Measurements from ENCODE around the gene LAD1. TPM values are rescaled to one million over a fixed set of nuclear protein-coding genes. Genes with fewer than 3 reads are reported as not detected.

The LAD1 gene
- total RNA-seq, 4 donors from 2014 or later = 175 to 303 (median 218) TPM

- H3K9me3 ChIP-seq = no peaks in the 10 kb centered on the region
- peaks cover 6% of the 10 kb centered on the region for H3K27me3 ChIP-seq
- no peak overlapping the region for H3K27ac ChIP-seq
- H3K4me1 ChIP-seq = peaks cover 5% of the 10 kb centered on the region
- H3K36me3 ChIP-seq = no peaks in the 10 kb centered on the region
- no peak overlapping the region for H3K4me3 ChIP-seq
- peak in 1 of 2 donors; percentile 6 for DNase-seq (ENCODE audit: low spot score in 2 of 2)
- 87% methylated on average over 7 of the region's 8 CpGs for WGBS
- no peak for TF ChIP-seq CTCF (IDR thresholded peaks at IDR 0.05)
- TF ChIP-seq POLR2AphosphoS5 (IDR thresholded peaks at IDR 0.05) = no peak
These were observed 35.7 kb downstream of the LAD1 start for GRCh38 chr1:201363467-201363866.

DNA sequence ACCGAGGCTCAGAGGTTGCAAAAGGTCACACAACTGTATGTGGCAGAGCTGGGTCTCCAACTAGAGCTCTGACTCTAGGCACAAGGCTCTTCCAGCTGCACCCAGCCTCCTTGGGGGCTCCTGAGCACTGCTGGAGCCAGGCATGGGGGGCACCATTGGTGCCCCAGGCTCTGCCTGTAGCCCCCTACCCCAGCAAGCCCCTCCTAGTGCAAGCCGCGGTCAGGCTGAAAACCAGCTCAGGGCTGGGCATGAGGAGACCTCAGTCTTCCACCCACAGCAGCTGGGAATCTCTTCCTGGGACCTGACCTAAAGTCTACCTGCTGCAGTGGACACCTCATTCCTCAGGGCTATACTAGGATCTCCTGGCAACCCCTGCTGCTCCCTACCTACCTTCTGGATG lies 36.2 kb downstream of the LAD1 start:
- Histone ChIP-seq H3K4me1 (peaks cover 9% of the 10 kb centered on the region), H3K27me3 (peaks cover 2% of the 10 kb centered on the region), H3K27ac (no peak overlapping the region), H3K4me3 (no peak overlapping the region), H3K9me3 (no peaks in the 10 kb centered on the region), H3K36me3 (no peaks in the 10 kb centered on the region)
- DNase-seq (ENCODE audit: low spot score in 2 of 2) = peak in 1 of 2 donors; percentile 37
- TF ChIP-seq EP300 (IDR thresholded peaks at IDR 0.05) (no peak), POLR2AphosphoS5 (IDR thresholded peaks at IDR 0.05) (no peak), CTCF (IDR thresholded peaks at IDR 0.05) (no peak), POLR2A (IDR thresholded peaks at IDR 0.05) (no peak)
- WGBS = 93% methylated on average over 3 of the region's 3 CpGs

DNA sequence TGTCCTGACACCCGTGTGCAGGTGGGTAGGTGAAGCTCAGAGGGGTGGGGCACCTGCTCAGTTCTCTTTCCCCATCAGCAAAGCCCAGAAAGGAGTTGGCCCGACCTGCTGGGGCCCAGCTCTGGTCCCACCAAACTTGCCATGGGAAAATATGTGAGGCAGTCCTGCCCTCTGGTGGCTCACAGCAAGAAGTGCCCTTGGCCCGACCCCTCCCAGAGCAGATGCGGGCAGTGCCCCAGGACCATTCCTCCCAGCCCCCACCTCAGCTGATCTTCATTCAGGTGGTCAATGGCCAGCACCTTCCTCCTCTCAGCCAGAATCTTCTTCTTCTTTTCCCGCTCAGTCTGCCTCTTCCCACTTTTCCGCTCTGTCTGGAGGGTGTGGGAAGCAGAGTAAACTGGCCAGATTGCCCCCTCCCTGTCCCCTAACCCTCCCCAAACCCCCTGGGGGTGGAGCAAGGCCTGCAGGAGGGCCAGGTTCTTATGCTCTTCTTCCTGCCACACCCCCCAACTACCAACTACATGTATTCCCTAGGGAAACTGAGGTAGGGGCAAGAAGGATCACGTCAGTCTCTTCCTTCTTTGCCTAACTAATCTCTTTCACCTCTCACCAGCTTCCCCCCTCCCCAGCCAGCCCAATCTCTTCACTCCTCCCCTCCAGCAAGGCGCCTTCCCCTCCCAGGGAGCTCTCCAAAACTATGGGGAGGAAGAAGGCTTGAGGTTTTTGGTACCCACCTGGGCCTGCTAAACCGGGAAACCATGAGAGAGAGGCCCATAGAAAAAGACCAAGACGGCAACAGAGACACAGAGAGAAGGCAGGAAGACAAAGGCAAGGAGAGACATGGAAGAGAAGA lies 37.2 kb downstream of the LAD1 start:
- H3K36me3 ChIP-seq = no peaks in the 10 kb centered on the region
- no peak overlapping the region for H3K27ac ChIP-seq
- DNase-seq (ENCODE audit: low spot score in 2 of 2) = peak in 1 of 2 donors; percentile 65
- no peaks in the 10 kb centered on the region for H3K9me3 ChIP-seq
- TF ChIP-seq POLR2AphosphoS5 (IDR thresholded peaks at IDR 0.05) (no peak), CTCF (IDR thresholded peaks at IDR 0.05) (peak; percentile 58 to 86), POLR2A (IDR thresholded peaks at IDR 0.05) (no peak)
- 49% methylated on average over 10 of the region's 10 CpGs for whole genome bisulfite sequencing
- no peaks in the 10 kb centered on the region for H3K27me3 ChIP-seq
- peaks cover 10% of the 10 kb centered on the region for H3K4me1 ChIP-seq
- no peak overlapping the region for H3K4me3 ChIP-seq

DNA sequence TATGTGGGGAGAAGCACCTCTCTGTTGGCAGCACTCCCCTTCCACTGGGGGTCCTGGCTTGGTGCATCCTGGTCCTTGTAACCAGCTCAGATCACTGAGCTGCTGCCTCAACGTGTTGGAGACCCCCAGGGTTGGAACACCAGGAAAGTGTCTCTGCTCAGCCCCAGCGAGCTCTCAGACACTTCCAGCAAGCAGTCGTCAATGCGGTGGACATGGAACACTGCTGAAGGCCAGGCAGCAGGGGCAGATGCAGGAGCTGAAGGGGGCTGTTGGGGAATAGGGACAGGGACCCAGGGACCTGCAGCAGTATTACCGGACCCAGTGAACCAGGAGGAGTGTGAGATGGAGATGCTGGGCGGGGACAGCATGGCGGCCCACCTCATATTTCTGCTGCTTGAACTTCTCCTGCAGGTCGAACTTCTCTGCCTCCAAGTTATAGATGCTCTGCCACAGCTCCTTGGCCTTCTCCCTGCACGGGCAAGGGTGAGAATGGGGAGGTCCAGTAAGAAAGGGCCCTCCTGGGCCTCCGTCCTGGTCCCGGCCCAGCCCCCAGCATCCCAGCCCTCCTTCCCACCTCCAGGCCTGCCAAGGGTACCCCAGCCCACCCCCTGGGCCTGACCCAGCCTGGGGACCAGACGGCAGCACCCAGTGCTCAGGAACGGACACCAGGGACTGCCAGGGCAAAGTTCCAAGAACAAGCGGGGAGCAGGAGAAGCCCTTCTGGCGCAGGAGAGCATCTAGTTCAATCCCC lies 38.0 kb downstream of the LAD1 start:
- Histone ChIP-seq H3K27ac (no peak overlapping the region), H3K9me3 (no peaks in the 10 kb centered on the region), H3K36me3 (no peaks in the 10 kb centered on the region), H3K4me1 (peaks cover 10% of the 10 kb centered on the region), H3K27me3 (no peaks in the 10 kb centered on the region), H3K4me3 (no peak overlapping the region)
- 84% methylated on average over 14 of the region's 15 CpGs for WGBS
- TF ChIP-seq POLR2AphosphoS5 (IDR thresholded peaks at IDR 0.05) (no peak), EP300 (IDR thresholded peaks at IDR 0.05) (no peak), POLR2A (IDR thresholded peaks at IDR 0.05) (no peak), CTCF (IDR thresholded peaks at IDR 0.05) (no peak)
- DNase-seq (ENCODE audit: low spot score in 2 of 2) = peak in 1 of 2 donors; percentile 48

GRCh38 chr1:201360486-201360885 lies 38.6 kb downstream of the LAD1 start:
- WGBS = 89% methylated on average over 6 of the region's 7 CpGs
- peaks cover 10% of the 10 kb centered on the region for H3K4me1 ChIP-seq
- H3K36me3 ChIP-seq = no peaks in the 10 kb centered on the region
- H3K4me3 ChIP-seq = no peak overlapping the region
- no peaks in the 10 kb centered on the region for H3K9me3 ChIP-seq
- H3K27ac ChIP-seq = no peak overlapping the region
- H3K27me3 ChIP-seq = no peaks in the 10 kb centered on the region
- DNase-seq (ENCODE audit: low spot score in 2 of 2) = peak in 1 of 2 donors; percentile 58
- TF ChIP-seq POLR2A (IDR thresholded peaks at IDR 0.05) = no peak
- TF ChIP-seq CTCF (IDR thresholded peaks at IDR 0.05) = no peak
- TF ChIP-seq EP300 (IDR thresholded peaks at IDR 0.05) = no peak
- no peak for TF ChIP-seq POLR2AphosphoS5 (IDR thresholded peaks at IDR 0.05)

Measured in suprapubic skin (tissue), 4 donors.